Esophagus squamous epithelium (tissue), 4 donors: ENCODE data around the gene ITGA6.

Experiments
- POLR2A ChIP-seq, 4 donors: fragments of 450-650 bp; IDR thresholded peaks; one replicate each; pipeline ENCODE4 v1.6.1; 2017; ENCODE audit warnings: antibody characterized with exemption in 4 of 4, mild to moderate bottlenecking in 4 of 4, moderate library complexity in 3 of 4
- TF ChIP-seq, protein P1 (sequence below), 6 experiments: fragments of 450-650 bp in 4 of 6; fragments of 200-600 bp in 2 of 6; sonication (generic) in 2 of 6; IDR thresholded peaks; one replicate each; pipeline ENCODE4 v1.5.1; 2016 to 2019; ENCODE audit warnings: antibody characterized with exemption in 6 of 6, mild to moderate bottlenecking in 4 of 6, moderate library complexity in 4 of 6

DNA sequence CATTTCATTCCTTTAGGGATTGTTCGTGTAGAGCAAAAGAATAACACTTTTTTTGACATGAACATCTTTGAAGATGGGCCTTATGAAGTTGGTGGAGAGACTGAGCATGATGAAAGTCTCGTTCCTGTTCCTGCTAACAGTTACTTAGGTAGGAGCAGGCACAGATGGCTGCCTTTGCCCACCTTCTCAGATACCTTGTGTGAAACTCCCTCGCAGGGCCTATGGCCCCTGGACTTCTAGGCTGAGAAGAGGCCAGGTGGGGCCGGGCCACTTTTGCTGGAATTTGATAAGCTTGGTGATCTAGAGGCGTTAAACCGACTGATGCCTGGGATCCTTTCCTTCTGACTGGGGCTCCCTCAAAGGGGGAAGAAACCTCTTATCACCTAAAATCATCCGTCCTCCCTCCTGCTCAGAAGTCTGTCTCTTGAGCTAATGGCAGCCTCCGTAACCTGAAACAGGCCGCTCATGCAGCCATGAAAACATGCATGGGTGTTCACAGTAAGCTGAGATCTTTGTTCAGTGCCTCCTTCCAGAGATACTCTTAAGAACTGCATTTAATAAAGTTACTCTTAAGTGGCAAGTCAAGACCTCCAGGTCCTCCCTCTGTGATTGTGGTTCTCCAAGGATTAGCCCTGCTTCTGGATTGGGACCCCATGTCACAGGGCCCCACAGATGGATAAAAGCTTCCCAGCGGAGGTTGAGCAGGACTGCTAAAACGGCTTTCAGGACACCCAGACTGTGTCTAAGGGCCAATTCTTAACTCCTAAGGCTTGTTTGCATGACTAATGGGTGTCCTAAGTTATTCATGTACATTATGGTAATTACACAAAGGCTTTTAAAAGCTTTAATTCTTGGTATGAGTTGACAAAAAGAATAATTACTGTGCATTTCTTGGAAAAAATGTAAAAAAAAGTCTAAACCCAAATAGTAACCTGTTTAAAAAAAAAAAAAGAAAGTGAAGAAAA, 43.9 kb downstream of the ITGA6 start:
- no peak for TF ChIP-seq POLR2A (IDR thresholded peaks at IDR 0.05)
- TF ChIP-seq, protein P1, sequence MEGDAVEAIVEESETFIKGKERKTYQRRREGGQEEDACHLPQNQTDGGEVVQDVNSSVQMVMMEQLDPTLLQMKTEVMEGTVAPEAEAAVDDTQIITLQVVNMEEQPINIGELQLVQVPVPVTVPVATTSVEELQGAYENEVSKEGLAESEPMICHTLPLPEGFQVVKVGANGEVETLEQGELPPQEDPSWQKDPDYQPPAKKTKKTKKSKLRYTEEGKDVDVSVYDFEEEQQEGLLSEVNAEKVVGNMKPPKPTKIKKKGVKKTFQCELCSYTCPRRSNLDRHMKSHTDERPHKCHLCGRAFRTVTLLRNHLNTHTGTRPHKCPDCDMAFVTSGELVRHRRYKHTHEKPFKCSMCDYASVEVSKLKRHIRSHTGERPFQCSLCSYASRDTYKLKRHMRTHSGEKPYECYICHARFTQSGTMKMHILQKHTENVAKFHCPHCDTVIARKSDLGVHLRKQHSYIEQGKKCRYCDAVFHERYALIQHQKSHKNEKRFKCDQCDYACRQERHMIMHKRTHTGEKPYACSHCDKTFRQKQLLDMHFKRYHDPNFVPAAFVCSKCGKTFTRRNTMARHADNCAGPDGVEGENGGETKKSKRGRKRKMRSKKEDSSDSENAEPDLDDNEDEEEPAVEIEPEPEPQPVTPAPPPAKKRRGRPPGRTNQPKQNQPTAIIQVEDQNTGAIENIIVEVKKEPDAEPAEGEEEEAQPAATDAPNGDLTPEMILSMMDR (IDR thresholded peaks at IDR 0.05), result no peak
